Immature natural killer cell (primary cell): ENCODE results near the gene GIMAP1. TPM values are rescaled to one million over a fixed set of nuclear protein-coding genes. Genes with fewer than 3 reads are reported as not detected.
A peak's percentile ranks its signal among the peaks of the same experiment; 100 is the strongest.

Experiments used
- DNase-seq, 3 donors: peaks; one replicate each; pipeline ENCODE4 v3.0.0; 2022; ENCODE audit warnings: mixed read lengths in 1 of 3
- H3K27ac Mint-ChIP-seq, 6 donors: one replicate each; pipeline ENCODE4 v1.8.0; 2020; ENCODE audit warnings: mixed read lengths in 6 of 6, mild to moderate bottlenecking in 5 of 6, inconsistent platforms in 4 of 6, moderate library complexity in 3 of 6
- H3K27me3 Mint-ChIP-seq, 3 donors: one replicate each; pipeline ENCODE4 v1.8.0; 2020 to 2021; ENCODE audit warnings: low read depth in 3 of 3, mild to moderate bottlenecking in 3 of 3, mixed read lengths in 3 of 3, moderate library complexity in 3 of 3, inconsistent platforms in 1 of 3
- H3K36me3 Mint-ChIP-seq, 3 donors: one replicate each; pipeline ENCODE4 v1.8.0; 2020; ENCODE audit warnings: mixed read lengths in 3 of 3, inconsistent platforms in 2 of 3, mild to moderate bottlenecking in 2 of 3
- H3K4me1 Mint-ChIP-seq, 2 donors: one replicate each; pipeline ENCODE4 v1.8.0; 2020; ENCODE audit warnings: inconsistent platforms in 2 of 2, mild to moderate bottlenecking in 2 of 2, mixed read lengths in 2 of 2, moderate library complexity in 1 of 2
- H3K4me3 Mint-ChIP-seq, 5 donors: one replicate each; pipeline ENCODE4 v1.8.0; 2020; ENCODE audit warnings: mild to moderate bottlenecking in 5 of 5, mixed read lengths in 5 of 5, inconsistent platforms in 3 of 5, moderate library complexity in 3 of 5
- H3K9me3 Mint-ChIP-seq, 6 donors: one replicate each; pipeline ENCODE4 v1.8.0; 2020; ENCODE audit warnings: mild to moderate bottlenecking in 6 of 6, mixed read lengths in 6 of 6, inconsistent platforms in 4 of 6, moderate library complexity in 3 of 6
- polyA plus RNA-seq, 3 donors: library from polyadenylated mRNA; unstranded; fragments of 300-500 nt; fragmentation: Illumina TruSeq; gene quantifications; one replicate each; pipeline ENCODE4 v1.2.3, GENCODE V29; 2021

Gene GIMAP1
- polyA plus RNA-seq, 3 donors from 2014 or later: 19.1 to 71.4 (median 25.7) TPM

GRCh38 chr7:150728609-150729008 is 12.2 kb downstream of the GIMAP1 start:
- Mint-ChIP-seq H3K27ac (peak overlapping the region in 4 of 6 donors; percentile 0 to 51 (median 32)), H3K4me3 (no peak overlapping the region), H3K36me3 (peaks cover 39 to 41% (median 40%) of the 10 kb centered on the region in 3 donors), H3K9me3 (peaks cover 0 to 26% (median 7%) of the 10 kb centered on the region in 6 donors), H3K4me1 (peaks cover 57 to 69% of the 10 kb centered on the region in 2 donors), H3K27me3 (peaks cover 0 to 1% (median 1%) of the 10 kb centered on the region in 3 donors)
- no peak for DNase-seq

- H3K4me3 Mint-ChIP-seq: peak overlapping the region; percentile 27 to 77 (median 55)
- peak in 1 of 3 donors; percentile 45 for DNase-seq
- peaks cover 0 to 1% (median 0%) of the 10 kb centered on the region in 3 donors for H3K27me3 Mint-ChIP-seq
- peaks cover 18 to 22% (median 22%) of the 10 kb centered on the region in 3 donors for H3K36me3 Mint-ChIP-seq
- H3K27ac Mint-ChIP-seq: peak overlapping the region; percentile 76 to 96 (median 93)
- H3K4me1 Mint-ChIP-seq: peaks cover 46 to 68% of the 10 kb centered on the region in 2 donors
- peaks cover 0 to 22% (median 6%) of the 10 kb centered on the region in 6 donors for H3K9me3 Mint-ChIP-seq
Observed at GRCh38 chr7:150731916-150732315, 15.5 kb downstream of the GIMAP1 start.

GRCh38 chr7:150732786-150733481 is 16.5 kb downstream of the GIMAP1 start:
- no peak for DNase-seq
- Mint-ChIP-seq H3K27me3 (peaks cover 0 to 1% (median under 1%) of the 10 kb centered on the region in 3 donors), H3K27ac (peak overlapping the region; percentile 76 to 96 (median 93)), H3K4me3 (peak overlapping the region in 4 of 5 donors; percentile 9 to 42 (median 18)), H3K9me3 (peaks cover 0 to 11% (median 5%) of the 10 kb centered on the region in 6 donors), H3K4me1 (peaks cover 48 to 68% of the 10 kb centered on the region in 2 donors), H3K36me3 (peaks cover 9 to 11% (median 11%) of the 10 kb centered on the region in 3 donors)

GRCh38 chr7:150733482-150734095 is 17.2 kb downstream of the GIMAP1 start:
- H3K4me3 Mint-ChIP-seq: peak overlapping the region in 2 of 5 donors; percentile 26 to 42
- H3K36me3 Mint-ChIP-seq: peaks cover 7 to 12% (median 11%) of the 10 kb centered on the region in 3 donors
- H3K27me3 Mint-ChIP-seq: peaks cover 0 to 3% (median 0%) of the 10 kb centered on the region in 3 donors
- H3K27ac Mint-ChIP-seq: peak overlapping the region; percentile 76 to 96 (median 93)
- H3K9me3 Mint-ChIP-seq: peaks cover 0 to 5% (median 1%) of the 10 kb centered on the region in 6 donors
- H3K4me1 Mint-ChIP-seq: peaks cover 49 to 65% of the 10 kb centered on the region in 2 donors
- no peak for DNase-seq

- Mint-ChIP-seq H3K36me3 (peaks cover 6 to 12% (median 10%) of the 10 kb centered on the region in 3 donors), H3K4me1 (peaks cover 53 to 65% of the 10 kb centered on the region in 2 donors), H3K4me3 (no peak overlapping the region), H3K27me3 (peaks cover 0 to 3% (median 0%) of the 10 kb centered on the region in 3 donors), H3K9me3 (no peaks in the 10 kb centered on the region), H3K27ac (peak overlapping the region in 1 of 6 donors; percentile 76)
- DNase-seq: no peak
Observed at GRCh38 chr7:150734254-150734653, 17.8 kb downstream of the GIMAP1 start.

- Mint-ChIP-seq H3K36me3 (peaks cover 18 to 26% (median 23%) of the 10 kb centered on the region in 3 donors), H3K9me3 (no peaks in the 10 kb centered on the region), H3K4me3 (peak overlapping the region; percentile 39 to 99 (median 93)), H3K27ac (peak overlapping the region; percentile 18 to 97 (median 72)), H3K27me3 (peaks cover 0 to 3% (median 0%) of the 10 kb centered on the region in 3 donors), H3K4me1 (peaks cover 57 to 73% of the 10 kb centered on the region in 2 donors)
- no peak for DNase-seq
Observed at GRCh38 chr7:150735596-150736358, 19.4 kb downstream of the GIMAP1 start.

- peaks cover 62 to 73% of the 10 kb centered on the region in 2 donors for H3K4me1 Mint-ChIP-seq
- peaks cover 29 to 37% (median 33%) of the 10 kb centered on the region in 3 donors for H3K36me3 Mint-ChIP-seq
- peak overlapping the region; percentile 88 to 97 (median 95) for H3K27ac Mint-ChIP-seq
- peaks cover 0 to 3% (median 0%) of the 10 kb centered on the region in 3 donors for H3K27me3 Mint-ChIP-seq
- no peaks in the 10 kb centered on the region for H3K9me3 Mint-ChIP-seq
- peak overlapping the region; percentile 93 to 99 (median 97) for H3K4me3 Mint-ChIP-seq
- DNase-seq: no peak
Observed at GRCh38 chr7:150736864-150737263, 20.5 kb downstream of the GIMAP1 start.

GRCh38 chr7:150737265-150738055 is 21.0 kb downstream of the GIMAP1 start, which contains the start of gene GIMAP5:
TSS of gene GIMAP5 (plus strand) at chr7:150737418. CDS start at chr7:150740885, 3,467 bp downstream.
- peaks cover 62 to 73% of the 10 kb centered on the region in 2 donors for H3K4me1 Mint-ChIP-seq
- H3K9me3 Mint-ChIP-seq: no peaks in the 10 kb centered on the region
- H3K27ac Mint-ChIP-seq: peak within 1 kb of the TSS; percentile 88 to 97 (median 95)
- H3K36me3 Mint-ChIP-seq: peaks cover 33 to 43% (median 39%) of the 10 kb centered on the region in 3 donors
- DNase-seq: peak; percentile 51 to 55 (median 53)
- peak within 1 kb of the TSS; percentile 93 to 99 (median 97) for H3K4me3 Mint-ChIP-seq
- H3K27me3 Mint-ChIP-seq: peaks cover 0 to 3% (median 0%) of the 10 kb centered on the region in 3 donors

GRCh38 chr7:150738092-150738491 is 21.7 kb downstream of the GIMAP1 start:
- Mint-ChIP-seq H3K4me3 (peak overlapping the region; percentile 93 to 99 (median 97)), H3K9me3 (no peaks in the 10 kb centered on the region), H3K4me1 (peaks cover 62 to 73% of the 10 kb centered on the region in 2 donors), H3K27ac (peak overlapping the region; percentile 88 to 97 (median 95)), H3K36me3 (peaks cover 40 to 50% (median 45%) of the 10 kb centered on the region in 3 donors), H3K27me3 (peaks cover 0 to 3% (median 0%) of the 10 kb centered on the region in 3 donors)
- no peak for DNase-seq

GRCh38 chr7:150738591-150739001 is 22.2 kb downstream of the GIMAP1 start:
- Mint-ChIP-seq H3K4me3 (peak overlapping the region; percentile 93 to 99 (median 97)), H3K9me3 (no peaks in the 10 kb centered on the region), H3K27me3 (peaks cover 0 to 3% (median 0%) of the 10 kb centered on the region in 3 donors), H3K27ac (peak overlapping the region; percentile 88 to 97 (median 95)), H3K36me3 (peaks cover 45 to 55% (median 50%) of the 10 kb centered on the region in 3 donors), H3K4me1 (peaks cover 62 to 73% of the 10 kb centered on the region in 2 donors)
- DNase-seq: no peak

- Mint-ChIP-seq H3K27ac (peak overlapping the region; percentile 88 to 97 (median 95)), H3K9me3 (no peaks in the 10 kb centered on the region), H3K36me3 (peaks cover 47 to 59% (median 52%) of the 10 kb centered on the region in 3 donors), H3K27me3 (peaks cover 0 to 3% (median 0%) of the 10 kb centered on the region in 3 donors), H3K4me3 (peak overlapping the region; percentile 93 to 99 (median 97)), H3K4me1 (peaks cover 64 to 73% of the 10 kb centered on the region in 2 donors)
- DNase-seq: no peak
Observed at GRCh38 chr7:150739033-150739432, 22.6 kb downstream of the GIMAP1 start.

GRCh38 chr7:150740053-150740452 is 23.6 kb downstream of the GIMAP1 start:
- Mint-ChIP-seq H3K27ac (peak overlapping the region; percentile 88 to 97 (median 93)), H3K27me3 (peaks cover 0 to 5% (median 0%) of the 10 kb centered on the region in 3 donors), H3K9me3 (no peaks in the 10 kb centered on the region), H3K36me3 (peaks cover 55 to 69% (median 56%) of the 10 kb centered on the region in 3 donors), H3K4me1 (peaks cover 74 to 79% of the 10 kb centered on the region in 2 donors), H3K4me3 (peak overlapping the region; percentile 93 to 99 (median 97))
- no peak for DNase-seq
